ENCODE results near the gene ZBTB49. TPM values are rescaled to one million over a fixed set of nuclear protein-coding genes. Genes with fewer than 3 reads are reported as not detected.

Gene ZBTB49
- total RNA-seq, 1 donor from 2014 or later = 13.3 TPM

- no peak overlapping the region for H3K27ac Mint-ChIP-seq (ENCODE audit: unreplicated experiment)
- peaks cover 4% of the 10 kb centered on the region for H3K4me1 Mint-ChIP-seq (ENCODE audit: unreplicated experiment)
- no peak for TF ChIP-seq CTCF (IDR thresholded peaks at IDR 0.05; ENCODE audit: unreplicated experiment)
- H3K9me3 Mint-ChIP-seq (ENCODE audit: unreplicated experiment) = no peaks in the 10 kb centered on the region
- no peak for DNase-seq (ENCODE audit: low spot score)
- no peaks in the 10 kb centered on the region for H3K36me3 Mint-ChIP-seq (ENCODE audit: low read depth, unreplicated experiment)
- H3K27me3 Mint-ChIP-seq (ENCODE audit: unreplicated experiment) = peaks cover 5% of the 10 kb centered on the region
- no peak overlapping the region for H3K4me3 Mint-ChIP-seq (ENCODE audit: unreplicated experiment)
Observed at GRCh38 chr4:4358093-4358854, 68.2 kb downstream of the ZBTB49 start.

- no peak overlapping the region for H3K4me3 Mint-ChIP-seq (ENCODE audit: unreplicated experiment)
- H3K36me3 Mint-ChIP-seq (ENCODE audit: low read depth, unreplicated experiment) = no peaks in the 10 kb centered on the region
- H3K27me3 Mint-ChIP-seq (ENCODE audit: unreplicated experiment) = peaks cover 3% of the 10 kb centered on the region
- H3K9me3 Mint-ChIP-seq (ENCODE audit: unreplicated experiment) = peaks cover 4% of the 10 kb centered on the region
- peaks cover 4% of the 10 kb centered on the region for H3K4me1 Mint-ChIP-seq (ENCODE audit: unreplicated experiment)
- no peak for DNase-seq (ENCODE audit: low spot score)
- TF ChIP-seq CTCF (IDR thresholded peaks at IDR 0.05; ENCODE audit: unreplicated experiment) = no peak
- H3K27ac Mint-ChIP-seq (ENCODE audit: unreplicated experiment) = no peak overlapping the region
Observed at GRCh38 chr4:4361883-4362282, 71.8 kb downstream of the ZBTB49 start.

- Mint-ChIP-seq H3K27ac (ENCODE audit: unreplicated experiment) (no peak overlapping the region), H3K4me3 (ENCODE audit: unreplicated experiment) (no peak overlapping the region), H3K4me1 (ENCODE audit: unreplicated experiment) (peaks cover 4% of the 10 kb centered on the region), H3K27me3 (ENCODE audit: unreplicated experiment) (peaks cover 4% of the 10 kb centered on the region), H3K9me3 (ENCODE audit: unreplicated experiment) (peaks cover 6% of the 10 kb centered on the region), H3K36me3 (ENCODE audit: low read depth, unreplicated experiment) (no peaks in the 10 kb centered on the region)
- no peak for DNase-seq (ENCODE audit: low spot score)
- TF ChIP-seq CTCF (IDR thresholded peaks at IDR 0.05; ENCODE audit: unreplicated experiment) = no peak
Observed at GRCh38 chr4:4362991-4363697, 73.1 kb downstream of the ZBTB49 start.

- no peak overlapping the region for H3K27ac Mint-ChIP-seq (ENCODE audit: unreplicated experiment)
- peaks cover 4% of the 10 kb centered on the region for H3K27me3 Mint-ChIP-seq (ENCODE audit: unreplicated experiment)
- TF ChIP-seq CTCF (IDR thresholded peaks at IDR 0.05; ENCODE audit: unreplicated experiment) = no peak
- H3K4me1 Mint-ChIP-seq (ENCODE audit: unreplicated experiment) = peaks cover 4% of the 10 kb centered on the region
- no peak overlapping the region for H3K4me3 Mint-ChIP-seq (ENCODE audit: unreplicated experiment)
- H3K36me3 Mint-ChIP-seq (ENCODE audit: low read depth, unreplicated experiment) = no peaks in the 10 kb centered on the region
- peaks cover 6% of the 10 kb centered on the region for H3K9me3 Mint-ChIP-seq (ENCODE audit: unreplicated experiment)
- DNase-seq (ENCODE audit: low spot score) = no peak
Observed at GRCh38 chr4:4364061-4364460, 74.0 kb downstream of the ZBTB49 start.
